Activated naive CD4-positive, alpha-beta T cell treated with anti-CD3 and anti-CD28 coated beads, Interleukin-2, amount 10 ng/mL, durations not matched to agents 7 days and 5 days (primary cell): ENCODE measurements around the gene KRT16.
"Not testable (repeated sequence)": the region's sequence is repeated elsewhere in the genome, so short reads cannot be mapped to it uniquely, and the experiment has no call there.

ENCODE experiments used
- CTCF ChIA-PET: fragments of 350-600 bp; sonication (Branson Sonifier 250); formaldehyde crosslinking; loops from one replicate; lab custom pipeline; 2021; ENCODE audit warnings: antibody characterized with exemption; lab: Charles Lee
- DNase-seq: peaks from one replicate; pipeline ENCODE4 v3.0.0-alpha.2; 2020
- H3K27ac Mint-ChIP-seq: one replicate; pipeline ENCODE4 v1.8.0; 2021; ENCODE audit warnings: mild to moderate bottlenecking, moderate library complexity, mixed read lengths
- H3K27me3 Mint-ChIP-seq: one replicate; pipeline ENCODE4 v1.8.0; 2021; ENCODE audit warnings: mild to moderate bottlenecking, mixed read lengths
- H3K36me3 Mint-ChIP-seq: one replicate; pipeline ENCODE4 v1.8.0; 2021; ENCODE audit warnings: mixed read lengths
- H3K4me1 Mint-ChIP-seq: one replicate; pipeline ENCODE4 v1.8.0; 2021; ENCODE audit warnings: mixed read lengths
- H3K4me3 Mint-ChIP-seq: one replicate; pipeline ENCODE4 v1.8.0; 2021; ENCODE audit warnings: mild to moderate bottlenecking, moderate library complexity, mixed read lengths
- H3K9me3 Mint-ChIP-seq: one replicate; pipeline ENCODE4 v1.8.0; 2021; ENCODE audit warnings: mixed read lengths

The KRT16 gene

GRCh38 chr17:41627316-41628072 is 14.9 kb upstream of the KRT16 start:
- no peaks in the 10 kb centered on the region for H3K9me3 Mint-ChIP-seq
- no peaks in the 10 kb centered on the region for H3K4me1 Mint-ChIP-seq
- H3K27ac Mint-ChIP-seq = no peak overlapping the region
- no peaks in the 10 kb centered on the region for H3K36me3 Mint-ChIP-seq
- DNase-seq = no peak
- H3K4me3 Mint-ChIP-seq = no peak overlapping the region
- CTCF ChIA-PET = no interaction called here
- H3K27me3 Mint-ChIP-seq = peaks cover 4% of the 10 kb centered on the region

- H3K36me3 Mint-ChIP-seq, H3K4me3 Mint-ChIP-seq, H3K4me1 Mint-ChIP-seq, DNase-seq, CTCF ChIA-PET, H3K27ac Mint-ChIP-seq, H3K27me3 Mint-ChIP-seq, H3K9me3 Mint-ChIP-seq: not testable (repeated sequence)
Measured at GRCh38 chr17:41626914-41627295, 14.3 kb upstream of the KRT16 start.

GRCh38 chr17:41626028-41626913 is 13.7 kb upstream of the KRT16 start:
- H3K4me1 Mint-ChIP-seq, H3K9me3 Mint-ChIP-seq, H3K4me3 Mint-ChIP-seq, CTCF ChIA-PET, H3K27ac Mint-ChIP-seq, H3K36me3 Mint-ChIP-seq, H3K27me3 Mint-ChIP-seq, DNase-seq: not testable (repeated sequence)

- H3K36me3 Mint-ChIP-seq = no peaks in the 10 kb centered on the region
- CTCF ChIA-PET = no interaction called here
- no peak overlapping the region for H3K27ac Mint-ChIP-seq
- H3K9me3 Mint-ChIP-seq = no peaks in the 10 kb centered on the region
- no peak for DNase-seq
- H3K4me3 Mint-ChIP-seq = no peak overlapping the region
- H3K4me1 Mint-ChIP-seq = no peaks in the 10 kb centered on the region
- H3K27me3 Mint-ChIP-seq = peaks cover 4% of the 10 kb centered on the region
Measured at GRCh38 chr17:41625602-41626001, 13.0 kb upstream of the KRT16 start.

GRCh38 chr17:41624208-41625101 is 11.9 kb upstream of the KRT16 start, which contains the start of gene KRT17:
TSS of gene KRT17 (minus strand) at chr17:41624575. CDS start at chr17:41624509, 66 bp downstream.
- Mint-ChIP-seq H3K4me1 (no peaks in the 10 kb centered on the region), H3K27me3 (peaks cover 4% of the 10 kb centered on the region), H3K27ac (no peak within 1 kb of the TSS), H3K9me3 (no peaks in the 10 kb centered on the region), H3K4me3 (no peak within 1 kb of the TSS), H3K36me3 (no peaks in the 10 kb centered on the region)
- CTCF ChIA-PET = no interaction called here
- DNase-seq = no peak

GRCh38 chr17:41623184-41623861 is 10.8 kb upstream of the KRT16 start:
- H3K4me3 Mint-ChIP-seq, DNase-seq, CTCF ChIA-PET, H3K27ac Mint-ChIP-seq, H3K27me3 Mint-ChIP-seq, H3K36me3 Mint-ChIP-seq, H3K9me3 Mint-ChIP-seq, H3K4me1 Mint-ChIP-seq: not testable (repeated sequence)

- CTCF ChIA-PET = not testable (repeated sequence)
Measured at GRCh38 chr17:41622340-41623183, 10.0 kb upstream of the KRT16 start.

GRCh38 chr17:41621916-41622315 is 9.3 kb upstream of the KRT16 start:
- H3K27ac Mint-ChIP-seq = no peak overlapping the region

More at GRCh38 chr17:41622340-41623183, 10.0 kb upstream of the KRT16 start:
- H3K36me3 Mint-ChIP-seq, H3K27ac Mint-ChIP-seq, H3K9me3 Mint-ChIP-seq, H3K4me1 Mint-ChIP-seq, H3K4me3 Mint-ChIP-seq, H3K27me3 Mint-ChIP-seq, DNase-seq: not testable (repeated sequence)

GRCh38 chr17:41621435-41621817 is 8.9 kb upstream of the KRT16 start:
- H3K27ac Mint-ChIP-seq, DNase-seq, H3K9me3 Mint-ChIP-seq, H3K4me3 Mint-ChIP-seq, H3K36me3 Mint-ChIP-seq, H3K27me3 Mint-ChIP-seq, CTCF ChIA-PET, H3K4me1 Mint-ChIP-seq: not testable (repeated sequence)

More at GRCh38 chr17:41621916-41622315, 9.3 kb upstream of the KRT16 start:
- DNase-seq = no peak
- Mint-ChIP-seq H3K4me1 (no peaks in the 10 kb centered on the region), H3K9me3 (no peaks in the 10 kb centered on the region), H3K36me3 (no peaks in the 10 kb centered on the region), H3K27me3 (peaks cover 4% of the 10 kb centered on the region), H3K4me3 (no peak overlapping the region)
- CTCF ChIA-PET = no interaction called here

GRCh38 chr17:41620583-41621434 is 8.2 kb upstream of the KRT16 start:
- no peaks in the 10 kb centered on the region for H3K9me3 Mint-ChIP-seq
- no peak overlapping the region for H3K27ac Mint-ChIP-seq
- H3K27me3 Mint-ChIP-seq = peaks cover 4% of the 10 kb centered on the region
- DNase-seq = no peak
- H3K4me1 Mint-ChIP-seq = no peaks in the 10 kb centered on the region
- CTCF ChIA-PET = no interaction called here
- no peak overlapping the region for H3K4me3 Mint-ChIP-seq
- H3K36me3 Mint-ChIP-seq = no peaks in the 10 kb centered on the region

- CTCF ChIA-PET, H3K36me3 Mint-ChIP-seq, H3K27ac Mint-ChIP-seq, H3K4me1 Mint-ChIP-seq, H3K4me3 Mint-ChIP-seq, H3K9me3 Mint-ChIP-seq, DNase-seq, H3K27me3 Mint-ChIP-seq: not testable (repeated sequence)
Measured at GRCh38 chr17:41619927-41620582, 7.5 kb upstream of the KRT16 start.
